IMR-90 (cell line): ENCODE results near the gene FOXN3.

Experiments
- BHLHE40 ChIP-seq: fragments of 150-350 bp; IDR thresholded peaks from 2 replicates; pipeline ENCODE4 v1.6.1; 2016; ENCODE audit warnings: mild to moderate bottlenecking, low read depth, low read length
- CEBPB ChIP-seq: IDR thresholded peaks from 2 replicates; pipeline ENCODE4 v1.6.1; 2012; ENCODE audit warnings: low read depth, low read length, improper control_type of control experiment
- CHD1 ChIP-seq: IDR thresholded peaks from 2 replicates; pipeline ENCODE4 v1.6.1; 2012; ENCODE audit warnings: low read depth, low read length, improper control_type of control experiment
- MAZ ChIP-seq: IDR thresholded peaks from 2 replicates; pipeline ENCODE4 v1.6.1; 2012; ENCODE audit warnings: low read depth, mild to moderate bottlenecking, low read length, improper control_type of control experiment, moderate library complexity, borderline replicate concordance
- MXI1 ChIP-seq: IDR thresholded peaks from 2 replicates; pipeline ENCODE4 v1.6.1; 2012; ENCODE audit warnings: low read depth, mild to moderate bottlenecking, low read length, moderate library complexity, borderline replicate concordance
- NFE2L2 ChIP-seq: fragments of 150-350 bp; IDR thresholded peaks from 2 replicates; pipeline ENCODE4 v1.6.1; 2016; ENCODE audit warnings: low read depth, mild to moderate bottlenecking, low read length
- POLR2A ChIP-seq: IDR thresholded peaks from 2 replicates; pipeline ENCODE4 v1.6.1; 2012; ENCODE audit warnings: mild to moderate bottlenecking, low read depth, low read length
- RAD21 ChIP-seq: IDR thresholded peaks from 2 replicates; pipeline ENCODE4 v1.6.1; 2012; ENCODE audit warnings: low read length, improper control_type of control experiment
- SMC3 ChIP-seq: fragments of 150-350 bp; IDR thresholded peaks from 2 replicates; pipeline ENCODE4 v1.6.1; 2016; ENCODE audit warnings: low read depth, mild to moderate bottlenecking, antibody characterized with exemption, low read length, moderate library complexity
- TF ChIP-seq, protein P1 (sequence below): conservative IDR thresholded peaks from 2 replicates; pipeline ENCODE4 v1.5.1; 2012; ENCODE audit warnings: mild to moderate bottlenecking, low read depth, low read length, improper control_type of control experiment

GRCh38 chr14:89367779-89368120 lies 49.3 kb downstream of the FOXN3 start:
- no peak for TF ChIP-seq NFE2L2
- TF ChIP-seq, protein P1, sequence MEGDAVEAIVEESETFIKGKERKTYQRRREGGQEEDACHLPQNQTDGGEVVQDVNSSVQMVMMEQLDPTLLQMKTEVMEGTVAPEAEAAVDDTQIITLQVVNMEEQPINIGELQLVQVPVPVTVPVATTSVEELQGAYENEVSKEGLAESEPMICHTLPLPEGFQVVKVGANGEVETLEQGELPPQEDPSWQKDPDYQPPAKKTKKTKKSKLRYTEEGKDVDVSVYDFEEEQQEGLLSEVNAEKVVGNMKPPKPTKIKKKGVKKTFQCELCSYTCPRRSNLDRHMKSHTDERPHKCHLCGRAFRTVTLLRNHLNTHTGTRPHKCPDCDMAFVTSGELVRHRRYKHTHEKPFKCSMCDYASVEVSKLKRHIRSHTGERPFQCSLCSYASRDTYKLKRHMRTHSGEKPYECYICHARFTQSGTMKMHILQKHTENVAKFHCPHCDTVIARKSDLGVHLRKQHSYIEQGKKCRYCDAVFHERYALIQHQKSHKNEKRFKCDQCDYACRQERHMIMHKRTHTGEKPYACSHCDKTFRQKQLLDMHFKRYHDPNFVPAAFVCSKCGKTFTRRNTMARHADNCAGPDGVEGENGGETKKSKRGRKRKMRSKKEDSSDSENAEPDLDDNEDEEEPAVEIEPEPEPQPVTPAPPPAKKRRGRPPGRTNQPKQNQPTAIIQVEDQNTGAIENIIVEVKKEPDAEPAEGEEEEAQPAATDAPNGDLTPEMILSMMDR: no peak
- no peak for TF ChIP-seq MAZ
- no peak for TF ChIP-seq RAD21
- TF ChIP-seq BHLHE40: no peak
- TF ChIP-seq POLR2A: no peak
- no peak for TF ChIP-seq CEBPB
- no peak for TF ChIP-seq MXI1
- TF ChIP-seq SMC3: no peak
- no peak for TF ChIP-seq CHD1
